UCSD-AML1 (cell line): ENCODE data around the gene CAMK2G.

Source experiments
- DNase-seq: peaks from one replicate; lab custom pipeline; 2025; ENCODE audit not compliant: unreplicated experiment; lab: John Stamatoyannopoulos, UW

CAMK2G gene

GRCh38 chr10:73865459-73866442 lies 8.6 kb downstream of the CAMK2G start:
- peak; percentile 85 for DNase-seq

GRCh38 chr10:73865107-73865458 lies 9.3 kb downstream of the CAMK2G start:
- no peak for DNase-seq

- DNase-seq, result no peak
Measured at GRCh38 chr10:73864229-73864628, 10.1 kb downstream of the CAMK2G start.

- no peak for DNase-seq
Measured at GRCh38 chr10:73863039-73863817, 11.1 kb downstream of the CAMK2G start.

GRCh38 chr10:73862011-73862410 lies 12.3 kb downstream of the CAMK2G start:
- DNase-seq, result no peak

GRCh38 chr10:73859784-73860491 lies 14.4 kb downstream of the CAMK2G start:
- DNase-seq, result no peak

GRCh38 chr10:73859428-73859783 lies 14.9 kb downstream of the CAMK2G start:
- no peak for DNase-seq

GRCh38 chr10:73858750-73859427 lies 15.5 kb downstream of the CAMK2G start:
- no peak for DNase-seq

GRCh38 chr10:73858013-73858708 lies 16.2 kb downstream of the CAMK2G start:
- no peak for DNase-seq

GRCh38 chr10:73857446-73857845 lies 16.9 kb downstream of the CAMK2G start:
- DNase-seq, result no peak

- no peak for DNase-seq
Measured at GRCh38 chr10:73856261-73856660, 18.1 kb downstream of the CAMK2G start.

GRCh38 chr10:73855413-73855812 lies 18.9 kb downstream of the CAMK2G start:
- DNase-seq, result no peak

GRCh38 chr10:73854310-73854709 lies 20.0 kb downstream of the CAMK2G start:
- no peak for DNase-seq

- DNase-seq, result no peak
Measured at GRCh38 chr10:73853196-73853595, 21.2 kb downstream of the CAMK2G start.

- DNase-seq, result no peak
Measured at GRCh38 chr10:73850863-73851461, 23.4 kb downstream of the CAMK2G start.

- DNase-seq, result no peak
Measured at GRCh38 chr10:73850211-73850610, 24.1 kb downstream of the CAMK2G start.

GRCh38 chr10:73848821-73849489 lies 25.4 kb downstream of the CAMK2G start:
- DNase-seq, result peak; percentile 90

GRCh38 chr10:73847031-73847430 lies 27.3 kb downstream of the CAMK2G start:
- no peak for DNase-seq

- DNase-seq, result no peak
Measured at GRCh38 chr10:73843261-73843660, 31.1 kb downstream of the CAMK2G start.
